IMR-90 (cell line): ENCODE results near the gene ING3. TPM values are rescaled to one million over a fixed set of nuclear protein-coding genes. Genes with fewer than 3 reads are reported as not detected.

ENCODE experiments used
- ATAC-seq: fragments of 200-7000 bp; cut with Tn5 transposase; 2 replicates; pipeline ENCODE4 v1.9.1; 2020; ENCODE audit warnings: low read depth, mild to moderate bottlenecking, moderate library complexity
- BruUV-seq: library from RNA; stranded (reverse); fragments of 400-500 nt; replicated peaks from 2 replicates; lab custom pipeline; 2021; lab: Mats Ljungman, UMichigan
- CTCF ChIA-PET: fragments of 300-600 bp; formaldehyde crosslinking; extraction: SDS; loops from one replicate; lab custom pipeline; 2021; ENCODE audit warnings: antibody characterized with exemption; lab: Yijun Ruan, JAX
- POLR2A ChIA-PET: fragments of 300-600 bp; sonication (Branson Sonifier 250); formaldehyde crosslinking; loops from one replicate; lab custom pipeline; 2022; ENCODE audit warnings: antibody characterized with exemption; ENCODE audit not compliant: unreplicated experiment; lab: Charles Lee
- DNase-seq: peaks from one replicate; pipeline ENCODE4 v3.0.0; 2013
- H2AFZ ChIP-seq: replicated peaks from 2 replicates; pipeline ENCODE3; 2013; ENCODE audit warnings: low read length, mild to moderate bottlenecking; ENCODE audit not compliant: poor library complexity
- H2AK5ac ChIP-seq: 2 replicates; pipeline ENCODE4 v1.6.1; 2013; ENCODE audit warnings: low read depth, low read length, inconsistent platforms
- H2AK9ac ChIP-seq: replicated peaks from 2 replicates; pipeline ENCODE3; 2013; ENCODE audit warnings: mild to moderate bottlenecking, low read depth, low read length, moderate library complexity; ENCODE audit not compliant: poor library complexity
- H2BK120ac ChIP-seq: 2 replicates; pipeline ENCODE4 v1.6.1; 2013; ENCODE audit warnings: low read depth, low read length, inconsistent platforms
- H2BK15ac ChIP-seq: 3 replicates; pipeline ENCODE4 v1.6.1; 2013; ENCODE audit warnings: low read depth, low read length, inconsistent platforms
- H2BK20ac ChIP-seq: 2 replicates; pipeline ENCODE4 v1.6.1; 2013; ENCODE audit warnings: low read depth, mild to moderate bottlenecking, inconsistent platforms, low read length, moderate library complexity
- H2BK5ac ChIP-seq: 2 replicates; pipeline ENCODE4 v1.6.1; 2013; ENCODE audit warnings: mild to moderate bottlenecking, low read depth, low read length, inconsistent platforms; ENCODE audit not compliant: poor library complexity, severe bottlenecking
- H3K14ac ChIP-seq: replicated peaks from 2 replicates; pipeline ENCODE4 v1.6.1; 2013; ENCODE audit warnings: low read depth, low read length, inconsistent platforms
- H3K18ac ChIP-seq: 2 replicates; pipeline ENCODE4 v1.6.1; 2013; ENCODE audit warnings: low read depth, low read length, control low read depth
- H3K23ac ChIP-seq: 2 replicates; pipeline ENCODE4 v1.6.1; 2013; ENCODE audit warnings: low read depth, low read length, inconsistent platforms
- H3K27ac ChIP-seq: 2 replicates; pipeline ENCODE4 v1.5.1; 2013; ENCODE audit warnings: mild to moderate bottlenecking, control low read depth, low read length; ENCODE audit not compliant: insufficient read depth
- H3K27me3 ChIP-seq: 2 replicates; pipeline ENCODE4 v1.6.1; 2013; ENCODE audit warnings: low read length; ENCODE audit not compliant: control insufficient read depth, insufficient read depth
- H3K36me3 ChIP-seq: 2 replicates; pipeline ENCODE4 v1.6.1; 2013; ENCODE audit warnings: low read length, mixed read lengths; ENCODE audit not compliant: control insufficient read depth, insufficient read depth
- H3K4ac ChIP-seq: 2 replicates; pipeline ENCODE4 v1.6.1; 2013; ENCODE audit warnings: low read depth, low read length, inconsistent platforms
- H3K4me1 ChIP-seq: 2 replicates; pipeline ENCODE4 v1.6.1; 2013; ENCODE audit warnings: low read length, mixed read lengths; ENCODE audit not compliant: control insufficient read depth, insufficient read depth
- H3K4me2 ChIP-seq: 2 replicates; pipeline ENCODE4 v1.6.1; 2013; ENCODE audit warnings: low read depth, mild to moderate bottlenecking, control low read depth, low read length, moderate library complexity
- H3K4me3 ChIP-seq: 2 replicates; pipeline ENCODE4 v1.5.1; 2013; ENCODE audit warnings: low read depth, mild to moderate bottlenecking, control low read depth, low read length, moderate library complexity; ENCODE audit not compliant: insufficient read depth
- H3K56ac ChIP-seq: 2 replicates; pipeline ENCODE4 v1.6.1; 2013; ENCODE audit warnings: low read length, inconsistent platforms; ENCODE audit not compliant: insufficient read depth; ENCODE audit errors: extremely low read depth
- H3K79me1 ChIP-seq, 2 experiments: 2 replicates each; pipeline ENCODE4 v1.6.1; 2013; ENCODE audit warnings: low read length in 2 of 2, inconsistent platforms in 1 of 2, low read depth in 1 of 2
- H3K9ac ChIP-seq: 2 replicates; pipeline ENCODE4 v1.6.1; 2013; ENCODE audit warnings: low read depth, low read length, control low read depth
- H3K9me1 ChIP-seq: 2 replicates; pipeline ENCODE4 v1.6.1; 2013; ENCODE audit warnings: low read length, inconsistent platforms; ENCODE audit not compliant: insufficient read depth
- H3K9me3 ChIP-seq: 2 replicates; pipeline ENCODE4 v1.6.1; 2013; ENCODE audit warnings: low read length; ENCODE audit not compliant: control insufficient read depth, insufficient read depth
- H4K20me1 ChIP-seq: 2 replicates; pipeline ENCODE4 v1.6.1; 2013; ENCODE audit warnings: low read length, inconsistent platforms; ENCODE audit not compliant: insufficient read depth
- H4K5ac ChIP-seq: 2 replicates; pipeline ENCODE4 v1.6.1; 2013; ENCODE audit warnings: mild to moderate bottlenecking, low read depth, low read length, control low read depth
- H4K8ac ChIP-seq, 2 experiments: 2 replicates each; pipeline ENCODE4 v1.6.1; 2013; ENCODE audit warnings: low read depth in 2 of 2, low read length in 2 of 2, control low read depth in 1 of 2, inconsistent platforms in 1 of 2
- H4K91ac ChIP-seq: 2 replicates; pipeline ENCODE4 v1.6.1; 2013; ENCODE audit warnings: low read depth, low read length, inconsistent platforms; ENCODE audit not compliant: insufficient read depth
- CHD1 ChIP-seq: IDR thresholded peaks from 2 replicates; pipeline ENCODE4 v1.6.1; 2012; ENCODE audit warnings: low read depth, low read length, improper control_type of control experiment
- CTCF ChIP-seq: conservative IDR thresholded peaks from 2 replicates; pipeline ENCODE4 v1.5.1; 2012; ENCODE audit warnings: mild to moderate bottlenecking, low read depth, low read length, improper control_type of control experiment
- ELK1 ChIP-seq: fragments of 150-350 bp; IDR thresholded peaks from 2 replicates; pipeline ENCODE4 v1.6.1; 2016; ENCODE audit warnings: low read depth, mild to moderate bottlenecking, low read length, moderate library complexity, borderline replicate concordance
- FOS ChIP-seq: fragments of 150-350 bp; IDR thresholded peaks from 2 replicates; pipeline ENCODE4 v1.6.1; 2016; ENCODE audit warnings: low read depth, low read length
- MAFK ChIP-seq: IDR thresholded peaks from 2 replicates; pipeline ENCODE4 v1.6.1; 2012; ENCODE audit warnings: low read depth, low read length, improper control_type of control experiment
- MAZ ChIP-seq: IDR thresholded peaks from 2 replicates; pipeline ENCODE4 v1.6.1; 2012; ENCODE audit warnings: low read depth, mild to moderate bottlenecking, low read length, improper control_type of control experiment, moderate library complexity, borderline replicate concordance
- MXI1 ChIP-seq: IDR thresholded peaks from 2 replicates; pipeline ENCODE4 v1.6.1; 2012; ENCODE audit warnings: low read depth, mild to moderate bottlenecking, low read length, moderate library complexity, borderline replicate concordance
- NFE2L2 ChIP-seq: fragments of 150-350 bp; IDR thresholded peaks from 2 replicates; pipeline ENCODE4 v1.6.1; 2016; ENCODE audit warnings: low read depth, mild to moderate bottlenecking, low read length
- POLR2A ChIP-seq: IDR thresholded peaks from 2 replicates; pipeline ENCODE4 v1.6.1; 2012; ENCODE audit warnings: mild to moderate bottlenecking, low read depth, low read length
- RAD21 ChIP-seq: IDR thresholded peaks from 2 replicates; pipeline ENCODE4 v1.6.1; 2012; ENCODE audit warnings: low read length, improper control_type of control experiment
- RCOR1 ChIP-seq: IDR thresholded peaks from 2 replicates; pipeline ENCODE4 v1.6.1; 2012; ENCODE audit warnings: mild to moderate bottlenecking, low read length, improper control_type of control experiment; ENCODE audit not compliant: insufficient replicate concordance
- RFX5 ChIP-seq: IDR thresholded peaks from 2 replicates; pipeline ENCODE4 v1.8.0; 2012; ENCODE audit warnings: low read depth, mild to moderate bottlenecking, low read length, moderate library complexity
- USF2 ChIP-seq: fragments of 150-350 bp; IDR thresholded peaks from 2 replicates; pipeline ENCODE4 v1.6.1; 2017; ENCODE audit warnings: mild to moderate bottlenecking, antibody characterized with exemption, low read length, low read depth
- WGBS, 2 experiments: methylation state at CpG; one replicate each; pipeline versions ENCODE4 v1.1.5 to v1.1.7; 2013; ENCODE audit warnings: missing lambda C conversion rate in 2 of 2; ENCODE audit not compliant: insufficient read length in 1 of 2; ENCODE audit errors: extremely low coverage in 2 of 2; 5-methylcytosine and 5-hydroxymethylcytosine counted together
- dilution Hi-C: fragments of 300-500 bp; cut with HindIII; formaldehyde crosslinking; loops from one replicate; pipeline ENCODE4 v1.14.3; 2018; ENCODE audit warnings: low sequenced_read_pairs; ENCODE audit not compliant: unreplicated experiment
- in situ Hi-C: fragments of 300-500 bp; cut with MboI; formaldehyde crosslinking; loops from 3 replicates; pipeline ENCODE4 v1.14.3; 2019; ENCODE audit warnings: low sequenced_read_pairs, inconsistent platforms, mixed read lengths
- intact Hi-C: fragments of 100-400 bp; cut with micrococcal nuclease; formaldehyde crosslinking; loops from 2 replicates; pipeline ENCODE4 v1.10.0; 2022
- polyA plus RNA-seq, 3 experiments: library from polyadenylated mRNA; depleted of rRNA; stranded (reverse); fragments of >200 nt; gene quantifications; 2 replicates each; pipeline ENCODE4 v1.2.3, GENCODE V29; 2012; ENCODE audit warnings: low replicate concordance in 1 of 3
- total RNA-seq: library from RNA; depleted of rRNA; stranded (reverse); fragments of >200 nt; gene quantifications from 2 replicates; pipeline ENCODE4 v1.2.3, GENCODE V29; 2012

Gene ING3
- total and polyA plus RNA-seq, 2 of the 4 experiments (the other 2 are of a cell fraction): 7.2 to 11.3 TPM

GRCh38 chr7:120926943-120927346, 23.6 kb upstream of the ING3 start:
- Histone ChIP-seq H2BK20ac (no peak overlapping the region), H4K91ac (no peak overlapping the region), H2BK15ac (no peak overlapping the region), H4K8ac (no peak overlapping the region), H3K79me1 (no peaks in the 10 kb centered on the region), H3K23ac (no peak overlapping the region), H3K27me3 (no peaks in the 10 kb centered on the region), H2BK120ac (no peak overlapping the region), H3K9me3 (no peaks in the 10 kb centered on the region), H4K5ac (no peak overlapping the region), H2AK9ac (no peak overlapping the region), H2BK5ac (no peak overlapping the region), H3K56ac (no peak overlapping the region), H3K4me1 (no peaks in the 10 kb centered on the region), H3K18ac (no peak overlapping the region), H2AFZ (no peak overlapping the region), H2AK5ac (no peak overlapping the region), H3K27ac (no peak overlapping the region), H3K4me3 (no peak overlapping the region), H3K4me2 (no peak overlapping the region), H3K9ac (no peak overlapping the region), H4K20me1 (no peaks in the 10 kb centered on the region), H3K14ac (no peak overlapping the region), H3K9me1 (no peaks in the 10 kb centered on the region), H3K4ac (no peak overlapping the region), H3K36me3 (no peaks in the 10 kb centered on the region)
- BruUV-seq: no TSS peak
- ChIA-PET POLR2A (no interaction called here), CTCF (no interaction called here)
- TF ChIP-seq RFX5 (no peak), USF2 (no peak), RAD21 (no peak), ELK1 (no peak), POLR2A (no peak), MAFK (no peak), CTCF (no peak), NFE2L2 (no peak), FOS (no peak), MAZ (no peak), CHD1 (no peak), MXI1 (no peak), RCOR1 (no peak)
- dilution Hi-C loops: no loop called here
- in situ Hi-C loops: loop anchor here (10.0 kb wide), 1 partner anchor 122 kb away; no protein-coding TSS in a partner anchor
- ATAC-seq (no peak), DNase-seq (no peak)
- WGBS, 2 experiments: no CpG with 5 or more reads among the region's 2 CpGs
- intact Hi-C loops: loop anchor here (5.0 kb wide), 1 partner anchor 45 kb away; no protein-coding TSS in a partner anchor
